Mesothelial cell of epicardium (in vitro differentiated cells): ENCODE measurements around the gene SERPINB1. TPM values are rescaled to one million over a fixed set of nuclear protein-coding genes. Genes with fewer than 3 reads are reported as not detected.

Experiments
- DNase-seq, 2 experiments: peaks; one replicate each; pipeline ENCODE4 v3.0.0; 2021; ENCODE audit warnings: low spot score in 2 of 2; ENCODE audit not compliant: unreplicated experiment in 2 of 2
- H3K27ac Mint-ChIP-seq: 2 replicates; pipeline ENCODE4 v1.8.0; 2021; ENCODE audit warnings: mixed read lengths
- H3K27me3 Mint-ChIP-seq: 2 replicates; pipeline ENCODE4 v1.8.0; 2021; ENCODE audit warnings: low read depth, mixed read lengths
- H3K36me3 Mint-ChIP-seq: 2 replicates; pipeline ENCODE4 v1.8.0; 2021; ENCODE audit warnings: mixed read lengths
- H3K4me1 Mint-ChIP-seq: 2 replicates; pipeline ENCODE4 v1.8.0; 2021; ENCODE audit warnings: mixed read lengths
- H3K4me3 Mint-ChIP-seq: 2 replicates; pipeline ENCODE4 v1.8.0; 2021; ENCODE audit warnings: mild to moderate bottlenecking, moderate library complexity, mixed read lengths
- H3K9me3 Mint-ChIP-seq: 2 replicates; pipeline ENCODE4 v1.8.0; 2021; ENCODE audit warnings: mixed read lengths
- total RNA-seq: library from RNA; stranded (reverse); gene quantifications from 3 replicates; pipeline ENCODE4 v1.2.1, GENCODE V29; 2021
- TF ChIP-seq, protein P1 (sequence below): fragments of 200-600 bp; sonication (generic); IDR thresholded peaks from one replicate; pipeline ENCODE4 v1.5.0; 2021; ENCODE audit warnings: antibody characterized with exemption; ENCODE audit not compliant: unreplicated experiment

SERPINB1 gene
- total RNA-seq, 1 donor from 2014 or later: 18.5 TPM

DNA sequence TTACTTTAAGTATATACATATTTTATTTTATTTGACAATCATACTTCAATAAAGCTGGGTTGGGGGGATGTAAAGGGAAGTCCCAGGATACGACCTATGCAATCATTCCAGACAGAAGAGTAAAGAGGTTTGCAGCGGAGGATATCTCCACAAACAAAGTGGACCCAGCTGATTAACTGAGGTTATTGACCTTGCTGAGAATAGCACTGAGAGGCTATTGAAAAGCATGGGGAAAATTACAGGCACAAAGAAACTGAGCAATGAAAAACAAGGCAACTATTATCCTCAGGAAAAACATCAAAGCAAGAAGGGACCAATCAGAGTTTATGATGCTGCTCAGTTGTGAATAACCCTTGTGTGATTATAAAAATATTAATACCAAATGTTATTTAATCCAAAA lies 32.6 kb downstream of the SERPINB1 start:
- no peak overlapping the region for H3K4me3 Mint-ChIP-seq

GRCh38 chr6:2807342-2808090 lies 34.1 kb downstream of the SERPINB1 start:
- no peak for DNase-seq
- H3K27me3 Mint-ChIP-seq: no peaks in the 10 kb centered on the region
- H3K36me3 Mint-ChIP-seq: peaks cover 2% of the 10 kb centered on the region
- no peaks in the 10 kb centered on the region for H3K9me3 Mint-ChIP-seq
- H3K27ac Mint-ChIP-seq: no peak overlapping the region
- no peak overlapping the region for H3K4me3 Mint-ChIP-seq
- TF ChIP-seq, protein P1, sequence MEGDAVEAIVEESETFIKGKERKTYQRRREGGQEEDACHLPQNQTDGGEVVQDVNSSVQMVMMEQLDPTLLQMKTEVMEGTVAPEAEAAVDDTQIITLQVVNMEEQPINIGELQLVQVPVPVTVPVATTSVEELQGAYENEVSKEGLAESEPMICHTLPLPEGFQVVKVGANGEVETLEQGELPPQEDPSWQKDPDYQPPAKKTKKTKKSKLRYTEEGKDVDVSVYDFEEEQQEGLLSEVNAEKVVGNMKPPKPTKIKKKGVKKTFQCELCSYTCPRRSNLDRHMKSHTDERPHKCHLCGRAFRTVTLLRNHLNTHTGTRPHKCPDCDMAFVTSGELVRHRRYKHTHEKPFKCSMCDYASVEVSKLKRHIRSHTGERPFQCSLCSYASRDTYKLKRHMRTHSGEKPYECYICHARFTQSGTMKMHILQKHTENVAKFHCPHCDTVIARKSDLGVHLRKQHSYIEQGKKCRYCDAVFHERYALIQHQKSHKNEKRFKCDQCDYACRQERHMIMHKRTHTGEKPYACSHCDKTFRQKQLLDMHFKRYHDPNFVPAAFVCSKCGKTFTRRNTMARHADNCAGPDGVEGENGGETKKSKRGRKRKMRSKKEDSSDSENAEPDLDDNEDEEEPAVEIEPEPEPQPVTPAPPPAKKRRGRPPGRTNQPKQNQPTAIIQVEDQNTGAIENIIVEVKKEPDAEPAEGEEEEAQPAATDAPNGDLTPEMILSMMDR: no peak
- peaks cover 7% of the 10 kb centered on the region for H3K4me1 Mint-ChIP-seq

More for the DNA sequence above, 32.6 kb downstream of the SERPINB1 start:
- Mint-ChIP-seq H3K36me3 (peaks cover 3% of the 10 kb centered on the region), H3K4me1 (peaks cover 7% of the 10 kb centered on the region), H3K9me3 (no peaks in the 10 kb centered on the region), H3K27ac (no peak overlapping the region), H3K27me3 (no peaks in the 10 kb centered on the region)
- no peak for DNase-seq
- TF ChIP-seq, protein P1: no peak

DNA sequence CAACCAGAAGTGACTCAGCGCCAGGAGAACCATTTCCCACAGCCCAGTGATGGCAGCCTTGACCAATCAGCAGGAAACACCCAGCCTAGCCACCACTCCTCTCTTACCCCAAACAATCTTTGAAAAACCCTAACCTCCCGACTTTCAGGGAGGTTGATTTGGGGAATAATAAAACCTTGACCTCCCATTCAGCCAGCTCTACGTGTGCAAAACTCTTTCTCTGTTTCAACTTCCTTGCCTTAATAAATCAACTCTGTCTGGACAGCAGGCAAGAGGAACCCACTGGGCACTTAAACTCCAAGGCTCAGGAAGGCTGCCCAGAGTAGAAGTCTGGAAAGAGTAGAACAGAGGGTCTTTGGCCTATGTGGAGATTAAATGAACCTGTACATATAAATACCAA lies 35.0 kb downstream of the SERPINB1 start:
- Mint-ChIP-seq H3K9me3 (no peaks in the 10 kb centered on the region), H3K4me3 (no peak overlapping the region), H3K4me1 (peaks cover 7% of the 10 kb centered on the region), H3K27ac (no peak overlapping the region), H3K36me3 (no peaks in the 10 kb centered on the region), H3K27me3 (no peaks in the 10 kb centered on the region)
- DNase-seq: no peak
- TF ChIP-seq, protein P1: no peak

- Mint-ChIP-seq H3K9me3 (no peaks in the 10 kb centered on the region), H3K36me3 (no peaks in the 10 kb centered on the region), H3K27ac (no peak overlapping the region), H3K27me3 (no peaks in the 10 kb centered on the region), H3K4me1 (peaks cover 7% of the 10 kb centered on the region), H3K4me3 (no peak overlapping the region)
- TF ChIP-seq, protein P1: no peak
- DNase-seq: no peak
These were observed 36.6 kb downstream of the SERPINB1 start for GRCh38 chr6:2805031-2805430.

- TF ChIP-seq, protein P1: no peak
- Mint-ChIP-seq H3K4me1 (peaks cover 10% of the 10 kb centered on the region), H3K4me3 (no peak overlapping the region), H3K36me3 (no peaks in the 10 kb centered on the region), H3K9me3 (no peaks in the 10 kb centered on the region), H3K27me3 (no peaks in the 10 kb centered on the region), H3K27ac (no peak overlapping the region)
- no peak for DNase-seq
These were observed 37.1 kb downstream of the SERPINB1 start for GRCh38 chr6:2804516-2804915.
